HK-2 (cell line): ENCODE data around the gene TP53TG5.

Experiments
- DNase-seq: peaks from one replicate; pipeline ENCODE4 v3.0.0-alpha.2; 2018; ENCODE audit not compliant: unreplicated experiment

The TP53TG5 gene

DNA sequence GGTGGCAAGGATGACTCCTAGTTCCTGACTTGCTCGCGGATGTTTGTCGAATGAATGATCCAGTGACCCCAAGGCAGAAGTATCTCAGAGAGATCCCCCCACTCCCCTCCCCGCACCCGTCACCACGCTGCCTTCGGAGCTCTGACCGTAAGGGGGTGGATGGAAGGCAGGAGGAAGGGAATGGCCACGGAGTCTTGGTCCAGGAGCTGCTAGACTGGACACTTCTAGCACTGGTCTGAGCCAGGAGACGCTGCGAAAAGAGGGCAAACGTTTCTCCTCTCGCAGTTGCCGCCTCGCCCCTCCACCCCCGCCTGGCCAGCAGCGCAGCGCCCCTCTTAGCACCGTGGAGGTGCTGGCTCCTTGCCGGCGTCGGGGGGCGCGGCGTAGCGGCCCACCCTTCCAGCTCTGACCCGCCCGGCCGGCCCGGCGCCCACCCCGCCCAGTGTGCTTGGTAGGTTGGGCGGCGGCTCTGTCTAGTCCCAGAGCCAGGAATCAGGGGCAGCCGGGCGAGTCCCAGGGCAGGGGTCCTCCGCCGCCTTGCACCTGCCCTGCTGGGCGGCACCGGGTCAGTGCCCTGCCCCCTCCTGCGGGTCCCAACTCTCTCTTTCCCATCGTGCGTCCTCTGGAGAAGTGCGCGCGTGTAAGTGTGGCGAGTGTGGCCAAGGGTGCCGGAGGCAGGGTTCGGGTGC, 27.6 kb upstream of the TP53TG5 start:
- DNase-seq = no peak

GRCh38 chr20:45404438-45404837, 26.3 kb upstream of the TP53TG5 start:
- no peak for DNase-seq

- no peak for DNase-seq
These were observed 24.8 kb upstream of the TP53TG5 start for GRCh38 chr20:45402946-45403345.

GRCh38 chr20:45400346-45401031, 22.4 kb upstream of the TP53TG5 start:
- no peak for DNase-seq

DNA sequence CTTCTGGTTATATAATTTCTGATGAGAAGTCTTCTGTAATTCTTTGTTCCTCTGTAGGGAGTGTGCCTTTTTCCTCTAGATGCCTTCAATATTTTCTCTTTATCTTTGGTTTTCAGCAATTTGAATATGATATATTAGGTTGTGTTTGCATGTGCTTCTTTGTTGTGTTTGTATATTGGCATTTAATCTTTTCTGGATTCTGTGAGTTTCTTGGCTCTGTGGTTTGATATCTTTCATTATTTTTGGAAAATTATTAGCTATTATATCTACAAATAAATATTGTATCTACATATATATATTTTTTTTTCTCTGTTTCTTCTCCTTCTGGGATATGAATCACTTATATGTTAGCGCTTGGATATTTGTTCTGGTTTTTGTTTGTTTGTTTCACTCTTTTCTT, 20.9 kb upstream of the TP53TG5 start:
- no peak for DNase-seq

DNA sequence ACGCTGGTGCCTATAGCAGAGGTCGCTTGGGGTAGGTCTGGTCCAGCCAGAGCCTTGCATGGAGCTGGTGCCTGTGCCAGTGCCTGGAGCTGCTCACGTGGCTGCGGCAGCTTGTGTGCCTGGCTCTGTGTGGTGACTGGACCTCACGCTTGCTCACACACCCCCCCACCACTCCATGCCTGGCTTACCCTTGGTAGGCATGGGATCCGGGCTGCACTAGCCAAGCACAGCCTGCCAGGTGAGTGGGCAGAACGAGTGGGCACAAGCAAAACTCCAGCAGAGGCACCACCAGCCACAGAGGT, 16.9 kb upstream of the TP53TG5 start:
- DNase-seq = no peak

GRCh38 chr20:45394221-45395113, 16.3 kb upstream of the TP53TG5 start:
- no peak for DNase-seq

DNA sequence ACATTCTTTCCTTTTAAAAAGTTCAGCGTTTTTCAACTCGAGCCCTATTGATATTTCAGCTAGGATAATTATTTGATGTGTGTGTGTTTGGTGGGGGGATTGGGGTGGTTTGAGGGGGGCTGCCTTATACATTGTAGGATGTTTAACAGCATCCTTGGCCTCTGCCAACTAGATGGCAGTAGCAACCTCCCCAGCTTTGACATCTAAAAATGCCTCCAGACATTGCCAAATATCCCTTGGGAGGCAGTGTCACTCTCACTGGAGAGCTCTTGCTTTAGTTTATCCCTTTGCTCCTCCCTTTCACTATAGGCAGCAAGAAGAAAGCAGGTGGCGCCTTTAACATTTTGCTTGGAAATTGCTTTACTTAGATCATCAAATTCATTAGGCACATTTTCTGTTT, 14.6 kb upstream of the TP53TG5 start:
- no peak for DNase-seq

DNA sequence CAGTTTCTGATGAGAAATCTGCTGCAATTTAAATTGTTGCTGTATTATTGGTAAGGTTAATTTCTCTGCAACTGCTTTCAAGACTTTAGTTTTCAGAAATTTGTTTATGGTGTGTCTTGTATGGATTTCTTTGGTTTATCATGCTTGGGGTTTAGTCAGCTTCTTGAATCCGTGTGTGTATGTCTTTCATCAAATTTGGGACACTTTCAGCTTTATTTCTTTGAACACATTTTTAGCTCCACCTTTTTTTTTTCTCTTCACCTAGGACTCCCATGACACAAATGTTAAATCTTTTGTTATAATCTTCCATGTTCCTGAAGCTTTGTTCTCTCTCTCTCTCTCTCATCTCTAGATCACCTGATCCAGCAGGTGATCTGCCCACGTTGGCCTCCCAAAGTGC, 13.4 kb upstream of the TP53TG5 start:
- DNase-seq = no peak

DNA sequence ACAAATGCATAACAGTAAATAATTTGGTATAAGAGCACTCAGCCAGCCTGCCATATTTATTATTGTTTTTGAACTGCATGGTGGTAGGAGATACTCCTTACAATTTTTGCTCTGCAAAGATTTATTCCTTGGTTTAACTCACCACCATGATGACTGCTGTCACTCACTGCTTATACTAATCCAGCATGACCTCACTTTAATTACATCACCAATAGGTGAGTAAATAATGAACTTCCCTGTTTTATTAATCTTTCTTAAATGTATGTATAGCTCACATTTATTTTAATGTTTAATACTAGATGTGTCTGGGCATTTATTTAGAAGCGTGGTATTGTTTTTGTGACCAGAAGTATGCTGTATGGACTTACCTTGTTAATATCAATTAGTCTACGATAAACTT, 12.8 kb upstream of the TP53TG5 start:
- DNase-seq = no peak

GRCh38 chr20:45387274-45387673, 9.1 kb upstream of the TP53TG5 start:
- DNase-seq = no peak

- DNase-seq = no peak
These were observed 856 bp downstream of the TP53TG5 start for GRCh38 chr20:45377269-45377668.

- no peak for DNase-seq
These were observed 3.2 kb downstream of the TP53TG5 start for GRCh38 chr20:45374966-45375365.

GRCh38 chr20:45374101-45374467, 4.0 kb downstream of the TP53TG5 start:
- no peak for DNase-seq

GRCh38 chr20:45373353-45374100, 4.6 kb downstream of the TP53TG5 start:
- DNase-seq = peak; percentile 55

DNA sequence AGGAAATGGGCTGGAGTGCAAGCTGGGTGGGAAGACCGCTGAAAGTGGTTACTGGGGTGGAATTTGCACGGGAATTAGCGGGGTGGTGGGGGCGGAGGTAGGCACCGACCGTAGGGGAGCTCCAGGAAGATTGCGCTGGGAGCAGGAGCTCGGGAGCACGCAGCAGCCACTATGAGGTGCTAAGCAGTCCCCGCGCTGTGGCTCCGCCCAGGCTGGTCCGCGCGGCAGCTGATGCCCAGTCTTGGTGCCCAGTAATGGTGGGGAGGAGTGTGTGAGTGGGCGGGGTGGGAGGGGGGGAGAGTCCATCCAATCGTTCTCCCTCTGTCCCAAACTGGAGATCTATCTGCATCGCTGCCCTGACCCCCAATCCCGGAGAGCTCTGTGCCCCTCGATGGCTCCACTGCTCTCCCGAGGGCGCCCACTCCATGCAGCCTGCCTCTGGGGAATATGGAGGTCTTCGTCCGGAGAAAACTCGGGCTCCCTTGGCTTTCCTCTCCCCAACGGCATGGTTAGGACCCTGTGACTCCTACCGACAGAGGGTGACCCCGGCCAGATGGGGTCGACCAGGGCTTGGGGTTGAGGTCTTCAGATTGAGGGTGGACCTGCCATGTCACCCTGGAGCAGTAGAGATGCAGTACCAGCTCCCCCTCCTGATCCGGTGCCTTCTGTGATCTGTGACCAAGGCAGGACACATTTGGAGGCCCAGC, 5.3 kb downstream of the TP53TG5 start:
- no peak for DNase-seq

DNA sequence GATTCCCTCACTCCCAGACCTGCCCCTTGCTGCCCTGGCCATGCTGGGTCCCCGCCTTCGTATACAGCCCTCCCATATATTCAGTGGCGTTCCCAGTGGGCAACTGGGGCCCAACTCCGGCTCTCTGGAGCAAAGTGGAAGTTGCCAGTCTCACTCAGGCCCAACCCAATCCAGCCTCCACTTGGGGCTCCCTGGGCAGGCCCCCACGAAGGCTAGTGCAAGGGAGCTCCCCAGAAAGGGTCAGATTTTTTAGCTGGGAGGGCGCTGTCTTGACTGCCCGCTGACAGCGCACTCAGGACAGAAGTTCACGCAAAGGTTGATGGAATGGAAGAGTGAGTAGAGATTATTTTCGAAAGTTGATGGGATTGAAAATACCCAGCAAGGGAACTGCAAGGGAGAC, 5.9 kb downstream of the TP53TG5 start:
- DNase-seq = no peak

GRCh38 chr20:45370571-45371160, 7.5 kb downstream of the TP53TG5 start:
- DNase-seq = no peak

DNA sequence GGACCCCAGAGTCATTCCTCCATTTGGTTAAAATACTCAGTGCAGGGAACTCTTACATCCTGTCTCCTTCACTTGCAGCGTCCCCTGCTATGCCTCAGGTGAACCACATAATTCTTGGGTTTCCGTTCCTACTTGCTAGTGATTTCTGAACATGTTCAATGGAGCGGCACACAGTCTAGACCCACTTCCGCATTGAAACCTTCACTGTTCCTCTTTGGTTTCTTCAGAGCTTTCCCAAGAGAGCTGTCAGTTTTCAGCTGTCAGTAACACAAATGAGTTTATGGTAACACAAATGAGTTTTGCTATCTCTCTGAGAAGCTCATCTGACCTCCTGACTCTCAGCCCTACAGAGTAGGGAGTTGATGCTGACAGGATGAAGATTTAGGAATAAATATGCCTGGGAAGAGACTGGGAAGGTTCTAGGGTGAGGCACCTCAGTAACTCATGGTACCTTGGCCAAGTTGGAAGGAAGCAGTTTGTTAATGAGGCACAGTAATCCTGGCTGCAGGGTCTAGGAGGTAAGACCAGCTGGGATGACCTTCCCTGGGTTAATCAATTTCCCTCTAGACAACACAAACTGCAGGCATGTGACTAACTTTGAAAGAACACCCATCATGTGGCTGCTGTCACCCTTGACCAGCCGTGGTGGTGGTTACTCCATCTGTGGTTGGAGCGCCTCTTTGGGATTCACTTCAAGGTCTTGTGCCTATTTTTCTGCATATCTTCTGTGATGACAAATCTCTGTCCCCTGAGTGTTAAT, 9.7 kb downstream of the TP53TG5 start:
- DNase-seq = no peak

DNA sequence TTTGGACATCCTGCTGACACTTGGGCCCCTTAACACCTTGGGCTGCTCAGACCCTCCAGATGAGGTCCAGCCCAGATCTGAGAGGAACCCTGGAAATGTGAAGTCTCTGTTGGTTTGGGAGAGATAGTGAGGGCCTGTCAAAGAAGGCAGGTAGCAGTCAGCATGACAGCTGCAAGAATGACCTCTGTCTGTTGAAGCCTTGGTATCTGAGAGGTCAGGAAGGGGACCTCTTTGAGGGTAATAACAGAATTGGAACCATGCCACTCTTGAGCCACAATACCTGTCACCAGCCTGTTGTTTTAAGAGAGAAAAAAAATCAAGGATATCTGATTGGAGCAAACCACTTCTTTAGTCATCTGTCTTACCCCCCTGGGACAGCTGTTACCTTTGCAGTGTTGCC, 11.0 kb downstream of the TP53TG5 start:
- DNase-seq = no peak
